GM10248 (cell line): ENCODE data around the gene CAMTA1.

Experiments used
- CTCF ChIA-PET: fragments of 300-600 bp; sonication (Branson Sonifier 250); formaldehyde crosslinking; extraction: SDS; loops from one replicate; lab custom pipeline; 2021; ENCODE audit warnings: antibody characterized with exemption; lab: Yijun Ruan, JAX
- POLR2A ChIA-PET: fragments of 350-650 bp; sonication (Branson Sonifier 250); formaldehyde crosslinking; extraction: SDS; loops from one replicate; lab custom pipeline; 2020; ENCODE audit warnings: antibody characterized with exemption; lab: Yijun Ruan, JAX
- DNase-seq: peaks from one replicate; pipeline ENCODE4 v3.0.0; 2012; ENCODE audit errors: extremely low spot score
- CTCF ChIP-seq: IDR thresholded peaks from 2 replicates; pipeline ENCODE4 v1.5.1; 2012; ENCODE audit warnings: mild to moderate bottlenecking, low read depth; ENCODE audit errors: extremely low read depth, missing control alignments, control extremely low read depth

The CAMTA1 gene

GRCh38 chr1:7224644-7225043 lies 439.4 kb downstream of the CAMTA1 start:
- DNase-seq, result no peak
- ChIA-PET CTCF (no interaction called here), POLR2A (no interaction called here)
- no peak for TF ChIP-seq CTCF

- DNase-seq, result no peak
- ChIA-PET POLR2A (no interaction called here), CTCF (no interaction called here)
- no peak for TF ChIP-seq CTCF
Measured at GRCh38 chr1:7225711-7226505, 440.7 kb downstream of the CAMTA1 start.

GRCh38 chr1:7227654-7228053 lies 442.4 kb downstream of the CAMTA1 start:
- no peak for DNase-seq
- TF ChIP-seq CTCF, result no peak
- ChIA-PET CTCF (no interaction called here), POLR2A (no interaction called here)

GRCh38 chr1:7228252-7228961 lies 443.2 kb downstream of the CAMTA1 start:
- no peak for TF ChIP-seq CTCF
- no peak for DNase-seq
- POLR2A ChIA-PET, result no interaction called here
- CTCF ChIA-PET, result no interaction called here

GRCh38 chr1:7229186-7229585 lies 443.9 kb downstream of the CAMTA1 start:
- ChIA-PET POLR2A (no interaction called here), CTCF (no interaction called here)
- DNase-seq, result no peak
- no peak for TF ChIP-seq CTCF

- ChIA-PET POLR2A (no interaction called here), CTCF (no interaction called here)
- DNase-seq, result no peak
- TF ChIP-seq CTCF, result no peak
Measured at GRCh38 chr1:7229696-7230631, 444.7 kb downstream of the CAMTA1 start.
